ENCODE data around the gene CYP26C1.

- no peak for TF ChIP-seq EZH2 (IDR thresholded peaks at IDR 0.05; ENCODE audit: borderline replicate concordance)
- no peak for TF ChIP-seq CTCF (IDR thresholded peaks at IDR 0.05; ENCODE audit: poor library complexity)
Measured at GRCh38 chr10:93086289-93086688, 25.7 kb downstream of the CYP26C1 start.
